SK-N-SH treated with all-trans-retinoic acid at 6 μM for 48 hours (cell line): ENCODE results near the gene ASIC5.

Source experiments
- RARB ChIP-seq: fragments of 250-450 bp; sonication (Bioruptor Pico); IDR thresholded peaks from 2 replicates; pipeline ENCODE4 v1.8.0; 2021; ENCODE audit warnings: mild to moderate bottlenecking, moderate library complexity
- SNAI2 ChIP-seq: fragments of 250-450 bp; sonication (Bioruptor Pico); IDR thresholded peaks from 2 replicates; pipeline ENCODE4 v1.5.0; 2020; ENCODE audit warnings: mild to moderate bottlenecking, moderate library complexity
- TOX ChIP-seq: fragments of 250-450 bp; sonication (Bioruptor Pico); IDR thresholded peaks from 2 replicates; pipeline ENCODE4 v1.8.0; 2021; ENCODE audit warnings: mild to moderate bottlenecking, moderate library complexity, borderline replicate concordance
- ZC3H10 ChIP-seq: fragments of 250-450 bp; sonication (Bioruptor Pico); IDR thresholded peaks from 2 replicates; pipeline ENCODE4 v1.5.1; 2021; ENCODE audit warnings: mild to moderate bottlenecking, moderate library complexity
- ZFP3 ChIP-seq: fragments of 250-450 bp; sonication (Bioruptor Pico); IDR thresholded peaks from 2 replicates; pipeline ENCODE4 v1.5.0; 2020; ENCODE audit warnings: mild to moderate bottlenecking, moderate library complexity
- TF ChIP-seq, protein P1 (sequence below): fragments of 250-450 bp; sonication (Bioruptor Pico); IDR thresholded peaks from 2 replicates; pipeline ENCODE4 v1.8.0; 2020; ENCODE audit warnings: mild to moderate bottlenecking, moderate library complexity, borderline replicate concordance

DNA sequence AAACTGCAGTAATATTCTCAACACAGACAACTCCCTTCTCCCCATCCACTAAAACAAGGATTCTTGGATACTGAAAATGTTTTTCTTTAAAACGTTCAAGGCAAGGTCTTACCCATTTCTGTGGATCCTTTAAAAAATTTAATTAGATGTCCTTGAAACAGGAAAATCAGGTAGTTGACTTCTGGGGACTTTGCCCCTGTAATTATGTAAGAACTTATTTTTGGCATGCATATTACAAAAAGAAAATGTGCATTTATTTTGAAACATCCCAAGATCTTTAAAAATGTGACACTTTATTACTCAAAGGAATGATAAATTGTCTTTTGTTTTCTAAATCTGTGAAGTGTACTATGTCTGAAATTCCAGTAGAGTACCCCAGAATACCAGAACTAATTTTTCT is 81.4 kb downstream of the ASIC5 start:
- TF ChIP-seq ZC3H10 (CRISPR knock-in tag) (no peak), RARB (CRISPR knock-in tag) (no peak), ZFP3 (no peak), TOX (CRISPR knock-in tag) (no peak), SNAI2 (no peak)
- TF ChIP-seq, protein P1, sequence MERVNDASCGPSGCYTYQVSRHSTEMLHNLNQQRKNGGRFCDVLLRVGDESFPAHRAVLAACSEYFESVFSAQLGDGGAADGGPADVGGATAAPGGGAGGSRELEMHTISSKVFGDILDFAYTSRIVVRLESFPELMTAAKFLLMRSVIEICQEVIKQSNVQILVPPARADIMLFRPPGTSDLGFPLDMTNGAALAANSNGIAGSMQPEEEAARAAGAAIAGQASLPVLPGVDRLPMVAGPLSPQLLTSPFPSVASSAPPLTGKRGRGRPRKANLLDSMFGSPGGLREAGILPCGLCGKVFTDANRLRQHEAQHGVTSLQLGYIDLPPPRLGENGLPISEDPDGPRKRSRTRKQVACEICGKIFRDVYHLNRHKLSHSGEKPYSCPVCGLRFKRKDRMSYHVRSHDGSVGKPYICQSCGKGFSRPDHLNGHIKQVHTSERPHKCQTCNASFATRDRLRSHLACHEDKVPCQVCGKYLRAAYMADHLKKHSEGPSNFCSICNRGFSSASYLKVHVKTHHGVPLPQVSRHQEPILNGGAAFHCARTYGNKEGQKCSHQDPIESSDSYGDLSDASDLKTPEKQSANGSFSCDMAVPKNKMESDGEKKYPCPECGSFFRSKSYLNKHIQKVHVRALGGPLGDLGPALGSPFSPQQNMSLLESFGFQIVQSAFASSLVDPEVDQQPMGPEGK = no peak
